ENCODE measurements around the gene GPR3.
"Not testable (repeated sequence)": the region's sequence is repeated elsewhere in the genome, so short reads cannot be mapped to it uniquely, and the experiment has no call there.

GPR3 gene

GRCh38 chr1:27403931-27404330 lies 11.5 kb downstream of the GPR3 start:
- Histone ChIP-seq H3K27ac (ENCODE audit: low read depth, low read length) (0 out of 2 replicates have a peak overlapping the region, but pooled peaks have one; percentile 11), H2AFZ (ENCODE audit: low read depth, low read length, severe bottlenecking) (no peak overlapping the region), H3K4me2 (ENCODE audit: low read depth, low read length, poor library complexity, severe bottlenecking) (no peak overlapping the region), H3K9ac (ENCODE audit: low read length) (no peak overlapping the region), H3K79me2 (ENCODE audit: insufficient read depth, low read length) (no peaks in the 10 kb centered on the region), H3F3A (ENCODE audit: insufficient read depth) (peaks cover 5% of the 10 kb centered on the region; the same call in 1 of the 2 replicates), H3K36me3 (ENCODE audit: low read length) (0 out of 2 replicates have a peak, but pooled peaks cover 3% of the 10 kb centered on the region), H3K27me3 (ENCODE audit: low read length) (no peaks in the 10 kb centered on the region), H3K4me3 (ENCODE audit: insufficient read depth, low read length, poor library complexity, severe bottlenecking) (no peak overlapping the region), H3K9me2 (replicated peaks; ENCODE audit: insufficient read depth, low read length) (no peaks in the 10 kb centered on the region), H3K9me3 (ENCODE audit: insufficient read depth, low read length) (no peaks in the 10 kb centered on the region), H4K20me1 (ENCODE audit: low read depth, low read length) (no peaks in the 10 kb centered on the region)
- TF ChIP-seq CTCF (IDR thresholded peaks at IDR 0.05; ENCODE audit: insufficient read depth, low read length, poor library complexity, severe bottlenecking) (no peak), EZH2phosphoT487 (conservative IDR thresholded peaks at IDR 0.05; ENCODE audit: low read length) (no peak)

- H3F3A ChIP-seq (ENCODE audit: insufficient read depth) = peaks cover 5% of the 10 kb centered on the region; the same call in 1 of the 2 replicates
- no peak overlapping the region for H3K4me2 ChIP-seq (ENCODE audit: low read depth, low read length, poor library complexity, severe bottlenecking)
- no peaks in the 10 kb centered on the region for H3K9me3 ChIP-seq (ENCODE audit: insufficient read depth, low read length)
- no peak overlapping the region for H3K4me3 ChIP-seq (ENCODE audit: insufficient read depth, low read length, poor library complexity, severe bottlenecking)
- no peak overlapping the region for H3K9ac ChIP-seq (ENCODE audit: low read length)
- H3K9me2 ChIP-seq (replicated peaks; ENCODE audit: insufficient read depth, low read length) = no peaks in the 10 kb centered on the region
- no peak overlapping the region for H3K27ac ChIP-seq (ENCODE audit: low read depth, low read length)
- H3K36me3 ChIP-seq (ENCODE audit: low read length) = 0 out of 2 replicates have a peak, but pooled peaks cover 3% of the 10 kb centered on the region
- H4K20me1 ChIP-seq (ENCODE audit: low read depth, low read length) = no peaks in the 10 kb centered on the region
- H3K79me2 ChIP-seq (ENCODE audit: insufficient read depth, low read length) = no peaks in the 10 kb centered on the region
- TF ChIP-seq EZH2phosphoT487 (conservative IDR thresholded peaks at IDR 0.05; ENCODE audit: low read length) = no peak
- TF ChIP-seq CTCF (IDR thresholded peaks at IDR 0.05; ENCODE audit: insufficient read depth, low read length, poor library complexity, severe bottlenecking) = no peak
- H2AFZ ChIP-seq (ENCODE audit: low read depth, low read length, severe bottlenecking) = no peak overlapping the region
- no peaks in the 10 kb centered on the region for H3K27me3 ChIP-seq (ENCODE audit: low read length)
Observed at GRCh38 chr1:27405074-27405473, 12.7 kb downstream of the GPR3 start.

GRCh38 chr1:27405598-27406361 lies 13.4 kb downstream of the GPR3 start:
- not testable (repeated sequence) for H3K4me3 ChIP-seq (ENCODE audit: insufficient read depth, low read length, poor library complexity, severe bottlenecking); H3K9me2 ChIP-seq (replicated peaks; ENCODE audit: insufficient read depth, low read length); H3K9ac ChIP-seq (ENCODE audit: low read length); H3K36me3 ChIP-seq (ENCODE audit: low read length); H3K27me3 ChIP-seq (ENCODE audit: low read length); H2AFZ ChIP-seq (ENCODE audit: low read depth, low read length, severe bottlenecking); H4K20me1 ChIP-seq (ENCODE audit: low read depth, low read length); H3K9me3 ChIP-seq (ENCODE audit: insufficient read depth, low read length); H3K4me2 ChIP-seq (ENCODE audit: low read depth, low read length, poor library complexity, severe bottlenecking); H3K79me2 ChIP-seq (ENCODE audit: insufficient read depth, low read length); H3F3A ChIP-seq (ENCODE audit: insufficient read depth); H3K27ac ChIP-seq (ENCODE audit: low read depth, low read length)

GRCh38 chr1:27406362-27406680 lies 13.9 kb downstream of the GPR3 start:
- Histone ChIP-seq H3K4me2 (ENCODE audit: low read depth, low read length, poor library complexity, severe bottlenecking) (no peak overlapping the region), H4K20me1 (ENCODE audit: low read depth, low read length) (no peaks in the 10 kb centered on the region), H3K27ac (ENCODE audit: low read depth, low read length) (no peak overlapping the region), H3K9me2 (replicated peaks; ENCODE audit: insufficient read depth, low read length) (no peaks in the 10 kb centered on the region), H3K79me2 (ENCODE audit: insufficient read depth, low read length) (no peaks in the 10 kb centered on the region), H3K36me3 (ENCODE audit: low read length) (0 out of 2 replicates have a peak, but pooled peaks cover 3% of the 10 kb centered on the region), H3F3A (ENCODE audit: insufficient read depth) (peaks cover 5% of the 10 kb centered on the region; the same call in 1 of the 2 replicates), H3K27me3 (ENCODE audit: low read length) (no peaks in the 10 kb centered on the region), H2AFZ (ENCODE audit: low read depth, low read length, severe bottlenecking) (no peak overlapping the region), H3K9me3 (ENCODE audit: insufficient read depth, low read length) (no peaks in the 10 kb centered on the region), H3K9ac (ENCODE audit: low read length) (no peak overlapping the region), H3K4me3 (ENCODE audit: insufficient read depth, low read length, poor library complexity, severe bottlenecking) (no peak overlapping the region)
- TF ChIP-seq CTCF (IDR thresholded peaks at IDR 0.05; ENCODE audit: insufficient read depth, low read length, poor library complexity, severe bottlenecking) = no peak
- TF ChIP-seq EZH2phosphoT487 (conservative IDR thresholded peaks at IDR 0.05; ENCODE audit: low read length) = no peak

GRCh38 chr1:27406791-27407190 lies 14.4 kb downstream of the GPR3 start:
- not testable (repeated sequence) for H4K20me1 ChIP-seq (ENCODE audit: low read depth, low read length); H3K36me3 ChIP-seq (ENCODE audit: low read length); H3K27me3 ChIP-seq (ENCODE audit: low read length); H3K9me2 ChIP-seq (replicated peaks; ENCODE audit: insufficient read depth, low read length); H3K4me3 ChIP-seq (ENCODE audit: insufficient read depth, low read length, poor library complexity, severe bottlenecking); H3K79me2 ChIP-seq (ENCODE audit: insufficient read depth, low read length); H3K27ac ChIP-seq (ENCODE audit: low read depth, low read length); H3F3A ChIP-seq (ENCODE audit: insufficient read depth); H3K9me3 ChIP-seq (ENCODE audit: insufficient read depth, low read length); H2AFZ ChIP-seq (ENCODE audit: low read depth, low read length, severe bottlenecking); H3K4me2 ChIP-seq (ENCODE audit: low read depth, low read length, poor library complexity, severe bottlenecking); H3K9ac ChIP-seq (ENCODE audit: low read length)

Data from SU-DHL-6 (cell line).